ENCODE measurements around the gene CDH23.

Gene CDH23

GRCh38 chr10:71492872-71493271 is 96.2 kb downstream of the CDH23 start:
- DNase-seq: no peak

- DNase-seq: no peak
Observed at GRCh38 chr10:71493741-71494140, 97.0 kb downstream of the CDH23 start.

- no peak for DNase-seq
Observed at GRCh38 chr10:71494476-71494875, 97.8 kb downstream of the CDH23 start.

- no peak for DNase-seq
Observed at GRCh38 chr10:71494980-71495381, 98.3 kb downstream of the CDH23 start.

- DNase-seq: no peak
Observed at GRCh38 chr10:71496927-71497762, 100.4 kb downstream of the CDH23 start.

GRCh38 chr10:71497763-71498326 is 101.1 kb downstream of the CDH23 start:
- no peak for DNase-seq

GRCh38 chr10:71501402-71501801 is 104.7 kb downstream of the CDH23 start:
- no peak for DNase-seq

- no peak for DNase-seq
Observed at GRCh38 chr10:71502190-71502589, 105.5 kb downstream of the CDH23 start.

GRCh38 chr10:71502851-71503250 is 106.1 kb downstream of the CDH23 start:
- no peak for DNase-seq

- no peak for DNase-seq
Observed at GRCh38 chr10:71504168-71504567, 107.4 kb downstream of the CDH23 start.

GRCh38 chr10:71504570-71504969 is 107.8 kb downstream of the CDH23 start:
- DNase-seq: no peak

- DNase-seq: no peak
Observed at GRCh38 chr10:71505862-71506261, 109.1 kb downstream of the CDH23 start.

- DNase-seq: no peak
Observed at GRCh38 chr10:71509444-71509843, 112.7 kb downstream of the CDH23 start.

- no peak for DNase-seq
Observed at GRCh38 chr10:71511206-71511605, 114.5 kb downstream of the CDH23 start.

- DNase-seq: no peak
Observed at GRCh38 chr10:71512312-71512711, 115.6 kb downstream of the CDH23 start.

GRCh38 chr10:71512761-71513539 is 116.2 kb downstream of the CDH23 start:
- no peak for DNase-seq

- no peak for DNase-seq
Observed at GRCh38 chr10:71513540-71513853, 116.8 kb downstream of the CDH23 start.

GRCh38 chr10:71513936-71514335 is 117.2 kb downstream of the CDH23 start:
- no peak for DNase-seq

- no peak for DNase-seq
Observed at GRCh38 chr10:71515531-71516172, 118.9 kb downstream of the CDH23 start.

GRCh38 chr10:71516890-71517289 is 120.2 kb downstream of the CDH23 start:
- no peak for DNase-seq

GRCh38 chr10:71517298-71518169 is 120.8 kb downstream of the CDH23 start:
- no peak for DNase-seq

GRCh38 chr10:71520042-71520441 is 123.3 kb downstream of the CDH23 start:
- no peak for DNase-seq
